GM20000 (cell line): ENCODE data around the gene PPFIA1.

Source experiments
- DNase-seq: peaks from one replicate; pipeline ENCODE4 v3.0.0; 2012; ENCODE audit warnings: low spot score
- CTCF ChIP-seq: IDR thresholded peaks from 2 replicates; pipeline ENCODE4 v1.5.1; 2012; ENCODE audit warnings: mild to moderate bottlenecking, control low read depth; ENCODE audit errors: extremely low read depth, missing control alignments

PPFIA1 gene

GRCh38 chr11:70424765-70425344, 154.4 kb downstream of the PPFIA1 start:
- TF ChIP-seq CTCF = no peak
- DNase-seq = peak; percentile 57

GRCh38 chr11:70427436-70427835, 156.9 kb downstream of the PPFIA1 start:
- no peak for TF ChIP-seq CTCF
- DNase-seq = no peak

- TF ChIP-seq CTCF = no peak
- DNase-seq = no peak
Measured at GRCh38 chr11:70428701-70429427, 158.4 kb downstream of the PPFIA1 start.

GRCh38 chr11:70429428-70429705, 158.9 kb downstream of the PPFIA1 start:
- TF ChIP-seq CTCF = no peak
- no peak for DNase-seq

GRCh38 chr11:70429724-70430521, 159.4 kb downstream of the PPFIA1 start:
- TF ChIP-seq CTCF = no peak
- no peak for DNase-seq

- no peak for TF ChIP-seq CTCF
- DNase-seq = no peak
Measured at GRCh38 chr11:70430671-70431574, 160.4 kb downstream of the PPFIA1 start.
